C4-2B (cell line): ENCODE results near the gene NAALAD2.
A peak's percentile ranks its signal among the peaks of the same experiment; 100 is the strongest.
"Not testable (repeated sequence)": the region's sequence is repeated elsewhere in the genome, so short reads cannot be mapped to it uniquely, and the experiment has no call there.

Experiments
- H3K27ac ChIP-seq: fragments of 450-650 bp; 2 replicates; pipeline ENCODE4 v1.5.1; 2017
- ZFX ChIP-seq: fragments of 450-650 bp; IDR thresholded peaks from 2 replicates; pipeline ENCODE4 v1.6.1; 2017
- TF ChIP-seq, protein P1 (sequence below): fragments of 450-650 bp; conservative IDR thresholded peaks from 2 replicates; pipeline ENCODE4 v1.5.1; 2017; ENCODE audit warnings: mild to moderate bottlenecking

NAALAD2 gene

DNA sequence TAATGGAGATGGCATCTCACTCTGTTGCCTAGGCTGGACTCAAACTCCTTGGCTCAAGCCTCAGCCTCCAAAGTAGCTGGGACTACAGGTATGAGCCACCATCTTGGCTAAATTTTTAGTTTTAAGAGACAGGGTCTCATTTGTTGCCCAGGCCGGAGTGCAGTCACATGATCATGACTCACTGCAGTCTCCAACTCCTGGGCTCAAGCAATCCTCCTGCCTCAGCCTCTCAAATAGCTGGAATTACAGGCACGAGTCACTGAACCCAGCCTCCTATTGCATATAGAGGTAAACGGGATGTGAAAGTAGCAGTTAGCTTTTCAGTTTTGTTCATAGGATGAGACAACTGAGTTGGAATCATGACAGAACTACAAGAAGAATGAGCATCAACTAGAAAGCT is 9.5 kb upstream of the NAALAD2 start:
- no peak for TF ChIP-seq ZFX
- TF ChIP-seq, protein P1, sequence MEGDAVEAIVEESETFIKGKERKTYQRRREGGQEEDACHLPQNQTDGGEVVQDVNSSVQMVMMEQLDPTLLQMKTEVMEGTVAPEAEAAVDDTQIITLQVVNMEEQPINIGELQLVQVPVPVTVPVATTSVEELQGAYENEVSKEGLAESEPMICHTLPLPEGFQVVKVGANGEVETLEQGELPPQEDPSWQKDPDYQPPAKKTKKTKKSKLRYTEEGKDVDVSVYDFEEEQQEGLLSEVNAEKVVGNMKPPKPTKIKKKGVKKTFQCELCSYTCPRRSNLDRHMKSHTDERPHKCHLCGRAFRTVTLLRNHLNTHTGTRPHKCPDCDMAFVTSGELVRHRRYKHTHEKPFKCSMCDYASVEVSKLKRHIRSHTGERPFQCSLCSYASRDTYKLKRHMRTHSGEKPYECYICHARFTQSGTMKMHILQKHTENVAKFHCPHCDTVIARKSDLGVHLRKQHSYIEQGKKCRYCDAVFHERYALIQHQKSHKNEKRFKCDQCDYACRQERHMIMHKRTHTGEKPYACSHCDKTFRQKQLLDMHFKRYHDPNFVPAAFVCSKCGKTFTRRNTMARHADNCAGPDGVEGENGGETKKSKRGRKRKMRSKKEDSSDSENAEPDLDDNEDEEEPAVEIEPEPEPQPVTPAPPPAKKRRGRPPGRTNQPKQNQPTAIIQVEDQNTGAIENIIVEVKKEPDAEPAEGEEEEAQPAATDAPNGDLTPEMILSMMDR: no peak
- H3K27ac ChIP-seq: no peak overlapping the region

GRCh38 chr11:90133560-90134477 is 644 bp upstream of the NAALAD2 start:
- H3K27ac ChIP-seq: peak overlapping the region; percentile 47; the same call in 1 of the 2 replicates
- no peak for TF ChIP-seq ZFX
- TF ChIP-seq, protein P1: no peak

- H3K27ac ChIP-seq: peak overlapping the region; percentile 47; the same call in 1 of the 2 replicates
- TF ChIP-seq ZFX: no peak
- TF ChIP-seq, protein P1: no peak
These were observed 553 bp downstream of the NAALAD2 start for GRCh38 chr11:90135016-90135415.

DNA sequence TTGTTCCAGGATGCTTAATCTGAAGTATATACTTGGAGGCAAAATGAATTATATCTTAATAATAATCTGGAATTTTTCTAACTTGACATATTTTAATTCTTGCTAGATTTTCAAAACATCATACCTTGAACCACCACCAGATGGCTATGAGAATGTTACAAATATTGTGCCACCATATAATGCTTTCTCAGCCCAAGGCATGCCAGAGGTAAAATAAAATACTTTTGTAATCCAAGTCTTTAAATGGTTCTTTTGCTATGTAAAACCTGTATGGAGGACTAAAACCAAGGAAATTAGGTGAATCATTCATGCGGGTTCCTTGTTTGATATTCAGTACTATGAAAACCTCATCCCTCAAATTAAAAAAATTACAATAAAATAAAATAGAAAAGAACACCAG is 14.4 kb downstream of the NAALAD2 start:
- TF ChIP-seq, protein P1: peak; percentile 37
- TF ChIP-seq ZFX: no peak
- no peak overlapping the region for H3K27ac ChIP-seq

DNA sequence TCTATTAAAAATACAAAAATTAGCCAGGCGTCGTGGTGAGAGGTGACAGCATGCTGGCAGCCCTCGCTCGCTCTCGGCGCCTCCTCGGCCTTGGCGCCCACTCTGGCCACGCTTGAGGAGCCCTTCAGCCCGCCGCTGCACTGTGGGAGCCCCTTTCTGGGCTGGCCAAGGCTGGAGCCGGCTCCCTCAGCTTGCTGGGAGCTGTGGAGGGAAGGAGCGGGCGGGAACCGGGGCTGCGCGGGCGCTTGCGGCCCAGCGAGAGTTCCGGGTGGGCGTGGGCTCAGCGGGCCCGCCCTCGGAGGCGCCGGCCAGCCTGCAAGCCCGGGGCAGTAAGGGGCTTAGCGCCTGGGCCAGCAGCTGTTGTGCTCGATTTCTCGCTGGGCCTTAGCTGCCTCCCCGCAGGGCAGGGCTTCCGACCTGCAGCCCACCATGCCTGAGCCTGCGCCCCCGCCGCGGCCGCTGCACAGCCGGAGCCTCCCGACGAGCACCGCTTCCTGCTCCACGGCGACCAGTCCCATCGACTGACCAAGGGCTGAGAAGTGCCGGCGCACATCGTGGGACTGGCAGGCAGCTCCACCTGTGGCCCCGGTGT is 32.6 kb downstream of the NAALAD2 start:
- H3K27ac ChIP-seq: not testable (repeated sequence)

DNA sequence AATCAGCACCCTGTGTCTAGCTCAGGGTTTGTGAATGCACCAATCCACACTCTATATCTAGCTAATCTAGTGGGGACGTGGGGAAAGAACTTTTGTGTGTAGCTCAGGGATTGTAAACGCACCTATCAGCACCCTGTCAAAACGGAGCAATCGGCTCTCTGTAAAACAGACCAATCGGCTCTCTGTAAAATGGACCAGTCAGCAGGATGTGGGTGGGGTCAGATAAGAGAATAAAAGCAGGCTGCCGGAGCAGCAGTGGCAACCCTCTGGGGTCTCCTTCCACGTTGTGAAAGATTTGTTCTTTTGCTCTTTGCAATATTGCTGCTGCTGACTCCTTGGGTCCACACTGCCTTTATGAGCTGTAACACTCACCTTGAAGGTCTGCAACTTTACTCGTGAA is 33.2 kb downstream of the NAALAD2 start:
- not testable (repeated sequence) for H3K27ac ChIP-seq

DNA sequence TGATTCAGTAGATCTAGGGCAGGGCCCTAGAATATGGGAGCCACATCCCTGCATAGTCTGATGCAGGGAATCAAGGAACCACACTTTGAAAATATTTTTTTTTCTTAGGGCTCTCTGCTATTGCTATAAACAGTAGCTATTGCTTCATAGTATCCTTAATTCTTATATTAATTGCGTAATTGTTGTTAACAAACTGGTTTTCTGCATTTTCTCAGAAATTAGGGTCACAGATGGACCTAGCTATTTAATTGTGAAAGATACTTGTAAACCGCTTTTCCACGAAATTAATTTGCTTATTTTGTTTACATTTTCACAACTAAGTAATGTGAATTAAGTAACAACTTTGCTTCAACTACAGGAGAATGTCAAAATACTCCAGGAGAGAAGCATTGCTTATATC is 34.1 kb downstream of the NAALAD2 start:
- no peak overlapping the region for H3K27ac ChIP-seq
- TF ChIP-seq ZFX: no peak
- TF ChIP-seq, protein P1: no peak

DNA sequence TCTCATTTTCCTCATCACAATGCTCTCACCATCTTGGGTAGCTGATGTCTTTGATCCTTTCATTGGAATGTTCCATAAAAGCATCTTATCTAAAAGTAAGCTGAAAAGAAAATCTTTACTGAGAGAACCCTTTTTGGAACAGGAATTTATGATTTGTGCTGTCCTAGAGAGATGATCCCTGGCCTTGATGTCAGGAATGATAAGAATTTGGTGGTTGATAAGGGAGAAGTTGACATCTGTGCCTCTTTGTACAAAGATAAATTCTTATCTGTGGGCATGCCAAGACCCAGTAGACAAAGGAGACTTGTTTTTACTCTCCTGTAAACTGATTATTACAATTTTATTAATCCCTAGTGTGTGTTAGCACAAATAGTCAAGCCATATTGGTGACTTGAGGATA is 36.9 kb downstream of the NAALAD2 start:
- no peak for TF ChIP-seq ZFX
- TF ChIP-seq, protein P1: no peak
- H3K27ac ChIP-seq: no peak overlapping the region
